Measurements from ENCODE around the gene C11orf68.

C11orf68 gene

GRCh38 chr11:65944191-65944590 is 25.3 kb upstream of the C11orf68 start:
- DNase-seq: no peak

GRCh38 chr11:65942531-65942930 is 23.7 kb upstream of the C11orf68 start:
- no peak for DNase-seq

GRCh38 chr11:65941720-65942310 is 23.0 kb upstream of the C11orf68 start:
- peak in 1 of 2 experiments; percentile 39 for DNase-seq

GRCh38 chr11:65937766-65938165 is 18.9 kb upstream of the C11orf68 start:
- no peak for DNase-seq

GRCh38 chr11:65934014-65934413 is 15.2 kb upstream of the C11orf68 start:
- no peak for DNase-seq

- DNase-seq: no peak
Observed at GRCh38 chr11:65932558-65932919, 13.7 kb upstream of the C11orf68 start.

GRCh38 chr11:65931773-65932557 is 13.1 kb upstream of the C11orf68 start:
- no peak for DNase-seq

- no peak for DNase-seq
Observed at GRCh38 chr11:65928667-65929066, 9.8 kb upstream of the C11orf68 start.

- DNase-seq: peak; percentile 59 to 72
Observed at GRCh38 chr11:65927904-65928397, 9.1 kb upstream of the C11orf68 start.

- no peak for DNase-seq
Observed at GRCh38 chr11:65925397-65925796, 6.5 kb upstream of the C11orf68 start.

- no peak for DNase-seq
Observed at GRCh38 chr11:65922565-65922964, 3.7 kb upstream of the C11orf68 start.

GRCh38 chr11:65921876-65922275 is 3.0 kb upstream of the C11orf68 start:
- DNase-seq: no peak

- no peak for DNase-seq
Observed at GRCh38 chr11:65921033-65921555, 2.2 kb upstream of the C11orf68 start.

GRCh38 chr11:65920372-65920802 is 1.5 kb upstream of the C11orf68 start:
- no peak for DNase-seq

GRCh38 chr11:65919573-65920371 is 910 bp upstream of the C11orf68 start:
- DNase-seq: no peak

- peak; percentile 95 to 96 for DNase-seq
Observed at GRCh38 chr11:65919141-65919572, 295 bp upstream of the C11orf68 start, which contains the start of gene DRAP1. Gene DRAP1, plus strand, starts transcription at chr11:65919426. Its CDS starts 76 bp downstream, at chr11:65919502.

- no peak for DNase-seq
Observed at GRCh38 chr11:65917434-65918210, 1.2 kb downstream of the C11orf68 start.

- no peak for DNase-seq
Observed at GRCh38 chr11:65917077-65917433, 1.8 kb downstream of the C11orf68 start.

- DNase-seq: no peak
Observed at GRCh38 chr11:65916391-65916790, 2.5 kb downstream of the C11orf68 start.

GRCh38 chr11:65915821-65916251 is 3.0 kb downstream of the C11orf68 start:
- no peak for DNase-seq

GRCh38 chr11:65915101-65915820 is 3.6 kb downstream of the C11orf68 start:
- no peak for DNase-seq

GRCh38 chr11:65912845-65913244 is 6.0 kb downstream of the C11orf68 start:
- DNase-seq: no peak
